Renal cortical epithelial cell (primary cell): ENCODE results near the gene TRIM36. TPM values are rescaled to one million over a fixed set of nuclear protein-coding genes. Genes with fewer than 3 reads are reported as not detected.

Experiments
- DNase-seq: peaks from one replicate; pipeline ENCODE4 v3.0.0-alpha.2; 2011; ENCODE audit warnings: low read depth
- total RNA-seq: library from RNA; depleted of rRNA; stranded (reverse); fragments of >200 nt; gene quantifications from 2 replicates; pipeline ENCODE4 v1.2.3, GENCODE V29; 2014

Gene TRIM36
- total RNA-seq, 1 donor from 2014 or later: 2.6 TPM

GRCh38 chr5:115165790-115166189 lies 3.9 kb downstream of the TRIM36 start:
- no peak for DNase-seq

DNA sequence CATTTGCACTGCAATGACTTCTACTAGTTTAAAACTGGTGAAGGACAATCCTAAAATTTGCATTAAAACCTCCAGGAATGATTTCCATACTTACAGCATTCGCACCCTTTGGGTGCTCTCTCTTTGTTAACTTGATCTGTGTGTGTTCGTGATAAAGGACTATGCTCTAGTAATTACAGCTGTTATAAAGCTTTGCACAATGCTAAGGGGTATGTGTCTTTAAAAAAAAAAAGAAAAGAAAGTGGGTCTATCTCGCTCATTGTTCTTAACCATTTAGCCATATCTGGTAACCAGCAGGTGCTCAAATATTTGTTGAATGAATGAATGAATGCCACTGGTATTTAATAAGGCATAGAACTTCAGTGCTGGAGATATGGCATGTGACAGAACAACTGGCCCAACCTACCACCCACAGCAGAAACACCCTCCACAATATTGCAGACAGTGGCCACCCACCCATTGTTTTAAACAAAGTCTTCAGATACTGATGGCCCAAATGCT lies 8.7 kb downstream of the TRIM36 start:
- no peak for DNase-seq

GRCh38 chr5:115151208-115151805 lies 18.4 kb downstream of the TRIM36 start:
- no peak for DNase-seq

GRCh38 chr5:115150512-115150911 lies 19.2 kb downstream of the TRIM36 start:
- no peak for DNase-seq

GRCh38 chr5:115147052-115147451 lies 22.7 kb downstream of the TRIM36 start:
- DNase-seq: peak; percentile 70

DNA sequence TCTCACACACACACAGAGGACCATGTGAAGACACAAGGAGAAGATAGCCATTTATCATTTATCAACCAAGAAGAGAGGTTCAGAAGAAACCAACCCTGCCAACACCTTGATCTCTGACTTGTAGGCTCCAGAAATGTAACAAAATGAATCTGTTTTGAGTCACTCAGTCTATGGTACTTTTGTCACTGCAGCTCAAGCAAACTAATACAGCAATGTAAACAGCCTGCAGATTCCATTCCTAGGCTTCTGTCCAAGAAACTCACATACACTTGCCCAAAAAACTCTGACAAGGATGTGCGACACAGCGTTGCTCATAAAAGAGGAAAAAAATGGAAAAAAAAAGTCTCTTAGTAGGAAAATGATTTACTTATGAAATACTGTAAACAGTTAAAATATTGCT lies 33.4 kb downstream of the TRIM36 start:
- DNase-seq: no peak

DNA sequence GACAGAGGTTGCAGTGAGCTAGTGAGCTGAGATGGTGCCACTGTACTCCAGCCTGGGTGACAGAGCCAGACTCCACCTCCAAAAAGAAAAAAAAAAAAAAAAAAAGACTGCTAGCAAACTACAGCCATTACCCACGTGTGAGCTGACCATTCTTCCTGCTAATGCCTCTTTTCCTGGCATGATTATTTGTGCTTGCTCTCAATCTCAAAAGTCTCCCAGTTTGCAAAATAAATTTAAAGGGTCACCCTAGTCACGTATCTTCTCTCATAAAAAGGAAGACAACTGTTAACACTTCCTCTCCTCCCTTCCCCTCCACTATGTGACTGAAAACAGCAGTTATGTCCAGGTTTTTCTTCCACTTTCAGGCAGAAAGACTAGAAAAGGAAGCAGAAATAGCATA lies 37.2 kb downstream of the TRIM36 start:
- DNase-seq: no peak

GRCh38 chr5:115126303-115126702 lies 43.4 kb downstream of the TRIM36 start:
- no peak for DNase-seq

DNA sequence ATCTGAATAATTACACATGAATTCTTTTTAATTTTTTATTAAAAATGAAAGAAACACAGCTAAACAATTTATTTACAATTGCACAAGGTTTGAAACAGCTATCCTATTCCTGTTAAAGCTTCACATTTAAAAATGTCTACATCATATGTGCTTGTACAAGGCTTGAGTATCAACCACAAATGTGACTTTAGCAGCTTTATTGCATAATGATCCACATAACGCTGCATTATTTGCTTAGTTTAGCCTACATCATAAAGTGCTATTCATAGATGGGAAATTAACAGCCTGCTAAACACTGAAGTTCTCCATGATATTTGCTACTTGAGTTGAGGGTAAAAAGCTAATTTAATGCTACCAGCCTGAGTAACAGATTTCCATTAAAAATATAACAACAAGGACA lies 45.0 kb downstream of the TRIM36 start:
- no peak for DNase-seq

DNA sequence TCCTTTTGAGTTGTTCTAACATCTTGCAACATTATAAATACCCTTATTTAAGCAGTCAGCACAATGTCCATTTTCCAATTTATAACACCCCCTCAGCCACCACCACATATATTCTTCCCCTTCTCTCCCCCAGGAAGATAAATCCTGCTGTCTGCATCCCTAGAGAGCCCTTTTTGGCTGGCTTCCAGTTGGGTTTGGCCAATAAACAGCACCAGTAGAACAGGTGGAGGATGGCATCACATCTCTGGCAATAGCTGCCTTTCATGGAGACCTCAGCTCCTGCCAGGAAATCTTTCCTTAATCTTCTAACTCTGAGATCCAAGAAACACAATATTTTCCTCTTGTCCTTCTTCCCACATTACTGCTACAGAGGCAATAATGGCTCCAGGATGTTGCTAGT lies 53.7 kb downstream of the TRIM36 start:
- DNase-seq: no peak

GRCh38 chr5:115109840-115110239 lies 59.9 kb downstream of the TRIM36 start:
- DNase-seq: no peak

DNA sequence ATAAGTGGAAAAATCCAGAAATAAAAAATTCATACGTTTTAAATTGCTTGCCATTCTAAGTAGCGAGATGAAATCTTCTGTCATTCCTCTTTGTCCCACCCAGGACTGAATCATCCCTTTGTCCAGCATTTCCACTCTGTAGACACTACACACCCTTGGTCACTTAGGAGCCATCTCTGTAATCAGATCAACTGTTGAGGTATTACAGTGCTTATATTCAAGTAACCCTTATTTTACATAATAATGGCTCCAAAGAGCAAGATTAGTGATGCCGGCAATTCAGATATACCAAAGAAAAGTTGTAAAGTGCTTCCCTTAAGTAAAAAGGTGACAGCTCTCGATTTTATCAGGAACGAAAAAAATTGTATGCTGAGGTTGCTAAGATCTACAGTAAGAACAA lies 60.4 kb downstream of the TRIM36 start:
- DNase-seq: no peak

- no peak for DNase-seq
Measured at GRCh38 chr5:115100319-115100955, 69.3 kb downstream of the TRIM36 start.

GRCh38 chr5:115098041-115098702 lies 71.5 kb downstream of the TRIM36 start:
- peak; percentile 51 for DNase-seq

- DNase-seq: no peak
Measured at GRCh38 chr5:115097236-115097635, 72.5 kb downstream of the TRIM36 start.

DNA sequence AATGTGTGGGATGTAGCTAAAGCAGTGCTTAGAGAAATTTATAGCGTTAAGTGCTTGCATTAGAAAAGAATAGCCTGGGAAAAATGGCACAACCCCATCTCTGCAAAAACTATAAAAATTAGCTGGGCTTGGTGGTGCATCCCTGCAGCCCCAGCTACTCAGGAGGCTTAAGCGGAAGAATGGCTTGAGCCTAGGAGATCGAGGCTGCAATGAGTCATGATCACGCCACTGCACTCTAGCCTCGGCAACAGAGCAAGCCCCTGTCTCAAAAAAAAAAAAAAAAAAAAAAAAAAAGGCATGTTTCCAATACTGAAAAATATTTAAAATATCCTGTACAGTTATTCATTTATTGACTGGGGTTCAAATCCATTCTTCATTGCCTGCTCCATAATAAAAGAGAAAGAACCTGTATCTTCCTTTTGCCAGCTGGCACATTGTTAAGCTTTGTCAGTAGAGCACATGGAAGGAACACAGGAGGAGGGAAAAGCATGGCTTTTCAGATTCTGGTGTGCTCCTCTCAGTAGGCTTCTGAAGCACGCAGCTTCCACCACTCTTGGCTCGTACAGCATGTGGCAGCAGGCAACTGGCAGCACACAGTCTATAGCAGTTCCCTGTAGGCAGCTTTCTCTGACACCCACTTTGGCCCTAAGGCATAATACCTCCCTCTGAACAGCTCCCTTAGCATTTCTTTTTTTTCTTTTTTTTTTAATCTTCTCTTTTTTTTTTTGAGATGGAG lies 73.5 kb downstream of the TRIM36 start:
- DNase-seq: no peak

GRCh38 chr5:115087951-115088350 lies 81.8 kb downstream of the TRIM36 start:
- DNase-seq: no peak

DNA sequence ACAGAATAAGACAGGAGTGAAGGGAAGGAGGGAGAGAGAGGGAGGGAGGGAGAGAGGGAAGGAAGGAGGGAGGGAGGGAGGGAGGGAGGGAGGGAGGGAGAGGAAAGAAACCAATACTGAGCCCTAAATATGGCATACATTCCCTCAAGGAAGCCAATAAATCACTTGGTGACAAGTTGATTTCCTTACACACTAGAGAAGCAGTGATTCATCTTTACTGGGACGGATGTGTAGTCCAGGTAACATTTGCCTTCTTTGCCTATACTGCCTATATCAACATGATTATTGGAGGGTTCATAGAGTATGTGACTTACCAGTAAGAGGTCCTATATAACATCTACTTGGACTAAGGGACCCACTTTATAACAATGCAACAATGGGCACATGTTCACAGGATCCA lies 83.2 kb downstream of the TRIM36 start:
- no peak for DNase-seq

DNA sequence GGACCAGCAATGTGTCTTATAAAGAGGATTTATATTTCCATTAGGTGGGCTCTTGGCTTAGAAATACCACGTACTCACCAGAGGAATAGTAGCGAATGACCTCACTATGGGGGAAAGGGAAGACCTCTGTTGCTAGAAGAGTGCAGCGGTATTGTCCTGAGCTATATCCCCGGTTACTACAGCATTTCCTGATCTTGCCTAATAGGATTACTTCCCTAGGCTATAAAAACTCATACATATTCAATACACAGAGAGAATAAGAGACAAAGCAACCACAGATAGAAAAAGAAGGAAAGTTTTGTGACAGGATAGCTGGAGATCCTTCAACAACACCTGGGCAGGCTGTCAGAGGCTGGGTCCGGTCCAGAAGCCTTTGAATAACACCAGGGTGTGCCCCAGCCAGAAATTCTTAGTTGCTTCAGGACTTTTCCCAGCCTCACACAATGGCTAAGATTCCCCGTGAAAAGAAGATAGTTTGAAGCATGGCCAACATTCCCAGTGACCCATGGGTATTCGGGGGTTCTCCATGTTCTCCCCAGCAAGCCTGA lies 85.4 kb downstream of the TRIM36 start:
- no peak for DNase-seq

DNA sequence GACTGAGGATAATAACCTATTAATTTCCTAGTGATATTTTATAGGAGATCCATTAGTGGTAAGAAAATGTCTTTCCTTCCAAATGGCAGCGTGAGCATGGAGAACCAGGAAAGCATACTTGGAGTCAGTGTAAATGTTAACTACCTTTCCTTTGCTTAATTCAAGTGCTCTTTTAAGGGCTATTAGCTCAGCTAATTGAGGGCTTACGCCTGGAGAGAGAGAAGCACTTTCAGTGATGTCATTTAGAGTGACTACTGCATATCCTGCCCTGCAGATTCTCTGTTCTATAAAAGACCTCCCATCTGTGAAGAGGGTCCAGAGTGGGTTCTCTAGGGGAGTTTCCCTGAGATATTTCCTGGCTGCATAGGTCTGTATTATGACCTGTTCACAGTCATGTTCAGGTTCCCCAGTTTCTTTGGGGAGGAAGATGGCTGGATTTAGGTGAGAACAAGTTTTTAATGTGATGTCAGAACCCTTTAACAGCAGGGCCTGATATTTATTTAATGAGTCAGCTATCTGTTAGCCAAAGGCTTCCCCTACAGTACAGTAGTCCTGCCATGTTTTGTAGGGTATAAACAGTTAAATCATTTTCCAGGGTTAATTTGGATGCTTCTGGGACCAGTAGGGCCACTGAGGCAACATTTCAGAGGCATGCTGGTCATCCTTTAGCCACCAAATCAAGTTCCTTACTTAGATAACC lies 89.6 kb downstream of the TRIM36 start:
- no peak for DNase-seq
